ENCODE measurements around the gene ERC1. TPM values are rescaled to one million over a fixed set of nuclear protein-coding genes. Genes with fewer than 3 reads are reported as not detected.

ERC1 gene
- total and polyA plus RNA-seq, 9 of the 15 experiments (the other 6 are each of a cell fraction or from before 2014, with no cell fraction given), result 0.74 to 11.8 (median 4.8) TPM

GRCh38 chr12:1305063-1305434 lies 314.0 kb downstream of the ERC1 start:
- in situ Hi-C loops (cut with MboI), result no loop called here
- no peaks in the 10 kb centered on the region for H3K36me3 ChIP-seq (ENCODE audit: control insufficient read depth, insufficient read depth, low read length)
- CTCF ChIA-PET (ENCODE audit: low intra/inter-chr PET ratio), result no interaction called here
- ATAC-seq (peak; percentile 32), DNase-seq (ENCODE audit: extremely low read depth in 1 of 4, low spot score in 3 of 4) (no peak), FAIRE-seq (peak; percentile 15)
- intact Hi-C loops (cut with micrococcal nuclease), result no loop called here
- peak overlapping the region; percentile 78 for H3K4me2 ChIP-seq (ENCODE audit: insufficient read depth, low read length)
- H2AFZ ChIP-seq (ENCODE audit: low read depth, low read length), result peak overlapping the region; percentile 68; the same call in 1 of the 2 replicates
- peaks cover 12 to 32% of the 10 kb centered on the region in 2 experiments for H3K4me1 ChIP-seq (replicated peaks in 1 of 2; ENCODE audit: control insufficient read depth in 2 of 2, insufficient read depth in 2 of 2, low read length in 2 of 2)
- no peaks in the 10 kb centered on the region for H4K20me1 ChIP-seq (replicated peaks; ENCODE audit: control insufficient read depth, insufficient read depth, low read length)
- peak overlapping the region; percentile 8 for H3K4me3 ChIP-seq
- TF ChIP-seq POLR2A (conservative IDR thresholded peaks at IDR 0.05) (0 out of 2 replicates have a peak, but pooled peaks have one; percentile 0), BRD4 (IDR thresholded peaks at IDR 0.05) (no peak), CGGBP1 (CRISPR knock-in tag; IDR thresholded peaks at IDR 0.05) (no peak), ZNF780A (CRISPR knock-in tag; IDR thresholded peaks at IDR 0.05) (no peak), CBFA2T2 (conservative IDR thresholded peaks at IDR 0.05) (no peak), NR1H2 (CRISPR knock-in tag; IDR thresholded peaks at IDR 0.05) (no peak), SIN3B (IDR thresholded peaks at IDR 0.05; ENCODE audit: low read depth) (no peak)
- peak overlapping the region; percentile 95 for H3K27ac ChIP-seq (ENCODE audit: extremely low read depth, low read depth, low read length)
- H3K9ac ChIP-seq (ENCODE audit: insufficient read depth in 1 of 2, low read depth in 2 of 2, low read length in 2 of 2), result peak overlapping the region; percentile 2 to 74; a peak in 2 of 4 replicates
- POLR2A ChIA-PET, result interaction anchor here (0.6 to 1.9 kb wide), 3 partner anchors 11 to 288 kb away, joined by 3 to 8 read pairs (median 7); no protein-coding TSS in a partner anchor
- H3K9me3 ChIP-seq (replicated peaks; ENCODE audit: control insufficient read depth, insufficient read depth, low read depth, low read length), result no peaks in the 10 kb centered on the region; the same call in 1 of the 2 replicates
- BruUV-seq (replicated peaks), result TSS peak; percentile 63
- WGBS (ENCODE audit: insufficient coverage, low coverage, missing lambda C conversion rate), result 3% methylated on average over 3 of the region's 3 CpGs
- no peaks in the 10 kb centered on the region for H3K79me2 ChIP-seq (ENCODE audit: control insufficient read depth, insufficient read depth, low read length)
- no peaks in the 10 kb centered on the region for H3K9me1 ChIP-seq (ENCODE audit: control insufficient read depth, insufficient read depth, low read length)
- no peaks in the 10 kb centered on the region for H3K27me3 ChIP-seq (ENCODE audit: control insufficient read depth in 2 of 2, insufficient read depth in 2 of 2, low read length in 2 of 2)

Data from K562 (cell line).